H1 (cell line): Measurements from ENCODE around the gene FOXK1. TPM values are rescaled to one million over a fixed set of nuclear protein-coding genes. Genes with fewer than 3 reads are reported as not detected.

Source experiments
- CTCF ChIA-PET: fragments of 300-600 bp; sonication (Branson Sonifier 250); formaldehyde crosslinking; loops from one replicate; lab custom pipeline; 2021; ENCODE audit not compliant: partially characterized antibody; lab: Charles Lee
- POLR2A ChIA-PET: fragments of 300-600 bp; sonication (Branson Sonifier 250); formaldehyde crosslinking; loops from one replicate; lab custom pipeline; 2021; ENCODE audit warnings: inconsistent platforms; ENCODE audit not compliant: partially characterized antibody; lab: Charles Lee
- DNase-seq, 2 experiments: peaks; one replicate each; pipeline versions ENCODE4 v3.0.0 to v3.0.0-alpha.2; 2010 to 2022; ENCODE audit warnings: low spot score in 2 of 2, low read depth in 1 of 2, mixed read lengths in 1 of 2
- FAIRE-seq: peaks from 2 replicates; lab custom pipeline; 2011; peaks lifted over from hg19 to GRCh38; lab: Jason Lieb, UNC
- H2AFZ ChIP-seq: 2 replicates; pipeline ENCODE4 v1.8.1; 2012; ENCODE audit warnings: low read length, inconsistent platforms
- H2AK5ac ChIP-seq: 2 replicates; pipeline ENCODE4 v1.6.1; 2013; ENCODE audit warnings: low read depth, low read length
- H2BK120ac ChIP-seq: replicated peaks from 2 replicates; pipeline ENCODE3; 2013; ENCODE audit warnings: low read depth, low read length, inconsistent platforms
- H2BK12ac ChIP-seq: 2 replicates; pipeline ENCODE4 v1.6.1; 2013; ENCODE audit warnings: low read depth, low read length
- H2BK15ac ChIP-seq: 2 replicates; pipeline ENCODE4 v1.6.1; 2013; ENCODE audit warnings: low read length
- H2BK20ac ChIP-seq: 2 replicates; pipeline ENCODE4 v1.6.1; 2013; ENCODE audit warnings: low read length
- H2BK5ac ChIP-seq: 2 replicates; pipeline ENCODE4 v1.6.1; 2013; ENCODE audit warnings: low read depth, low read length
- H3K14ac ChIP-seq: 2 replicates; pipeline ENCODE4 v1.6.1; 2013; ENCODE audit warnings: inconsistent platforms; ENCODE audit not compliant: insufficient read length
- H3K18ac ChIP-seq: 2 replicates; pipeline ENCODE4 v1.6.1; 2013; ENCODE audit warnings: low read length; ENCODE audit errors: extremely low read depth
- H3K23ac ChIP-seq: 2 replicates; pipeline ENCODE4 v1.6.1; 2013; ENCODE audit warnings: inconsistent platforms; ENCODE audit not compliant: insufficient read length
- H3K23me2 ChIP-seq: 2 replicates; pipeline ENCODE4 v1.6.1; 2013; ENCODE audit warnings: low read depth, low read length
- H3K27ac ChIP-seq: 2 replicates; pipeline ENCODE4 v1.6.1; 2011; ENCODE audit warnings: low read depth, low read length, inconsistent platforms
- H3K27me3 ChIP-seq, 4 experiments: replicated peaks in 1 of 4; 1 replicate in 1 of 4; 2 replicates in 3 of 4; pipeline versions ENCODE4 v1.6.1 to v1.8.1; 2011 to 2013; ENCODE audit warnings: low read length in 3 of 4, mild to moderate bottlenecking in 3 of 4, inconsistent platforms in 2 of 4, mixed read lengths in 2 of 4, moderate library complexity in 1 of 4; ENCODE audit not compliant: control insufficient read depth in 3 of 4, insufficient read depth in 3 of 4; ENCODE audit errors: extremely low read depth in 1 of 4
- H3K36me3 ChIP-seq, 4 experiments: 2 replicates each; pipeline versions ENCODE4 v1.6.1 to v1.8.1; 2011 to 2013; ENCODE audit warnings: mild to moderate bottlenecking in 4 of 4, low read length in 3 of 4, moderate library complexity in 2 of 4, control low read depth in 1 of 4, inconsistent platforms in 1 of 4; ENCODE audit not compliant: insufficient read depth in 4 of 4, control insufficient read depth in 2 of 4
- H3K4ac ChIP-seq: replicated peaks from 2 replicates; pipeline ENCODE3; 2013; ENCODE audit warnings: low read length, low read depth, mixed read lengths, inconsistent platforms; ENCODE audit not compliant: insufficient read length
- H3K4me1 ChIP-seq, 4 experiments: replicated peaks in 1 of 4; 1 replicate in 1 of 4; 2 replicates in 3 of 4; pipeline versions ENCODE4 v1.6.1 to v1.8.1; 2011 to 2013; ENCODE audit warnings: low read length in 3 of 4, inconsistent platforms in 2 of 4, mixed read lengths in 1 of 4; ENCODE audit not compliant: insufficient read depth in 4 of 4, control insufficient read depth in 3 of 4
- H3K4me2 ChIP-seq, 2 experiments: 2 replicates each; pipeline versions ENCODE4 v1.6.1 to v1.8.1; 2011 to 2013; ENCODE audit warnings: low read depth in 2 of 2, low read length in 2 of 2, control low read depth in 1 of 2, inconsistent platforms in 1 of 2, mild to moderate bottlenecking in 1 of 2; ENCODE audit not compliant: insufficient read depth in 1 of 2
- H3K4me3 ChIP-seq, 4 experiments: fragments of 200-600, 300-600 bp in 1 of 4; sonication (generic), shearing (Covaris generic), sonication (Bioruptor Twin) in 1 of 4; 2 replicates each; pipeline versions ENCODE4 v1.5.1 to v1.8.1; 2011 to 2016; ENCODE audit warnings: low read length in 4 of 4, low read depth in 3 of 4, control low read depth in 2 of 4, inconsistent platforms in 2 of 4, mild to moderate bottlenecking in 2 of 4, mixed read lengths in 1 of 4, moderate library complexity in 1 of 4; ENCODE audit not compliant: insufficient read depth in 2 of 4; ENCODE audit errors: extremely low read depth in 1 of 4
- H3K56ac ChIP-seq: replicated peaks from 2 replicates; pipeline ENCODE3; 2013; ENCODE audit warnings: low read depth, mild to moderate bottlenecking, mixed read lengths, low read length, inconsistent platforms; ENCODE audit not compliant: insufficient read length
- H3K79me1 ChIP-seq: 2 replicates; pipeline ENCODE4 v1.6.1; 2013; ENCODE audit warnings: low read depth, low read length, control low read depth
- H3K79me2 ChIP-seq, 2 experiments: 2 replicates each; pipeline versions ENCODE4 v1.6.1 to v1.8.1; 2012 to 2013; ENCODE audit warnings: low read length in 2 of 2, mild to moderate bottlenecking in 2 of 2, inconsistent platforms in 1 of 2; ENCODE audit not compliant: insufficient read depth in 2 of 2, control insufficient read depth in 1 of 2
- H3K9ac ChIP-seq, 4 experiments: replicated peaks in 1 of 4; 1 replicate in 1 of 4; 2 replicates in 3 of 4; pipeline versions ENCODE4 v1.6.1 to v1.8.1; 2011 to 2013; ENCODE audit warnings: low read depth in 3 of 4, low read length in 3 of 4, control low read depth in 2 of 4, mild to moderate bottlenecking in 2 of 4, moderate library complexity in 2 of 4, inconsistent platforms in 1 of 4; ENCODE audit errors: extremely low read depth in 1 of 4
- H3K9me3 ChIP-seq, 2 experiments: 2 replicates each; pipeline versions ENCODE4 v1.6.1 to v1.8.1; 2012 to 2013; ENCODE audit warnings: mild to moderate bottlenecking in 2 of 2, moderate library complexity in 2 of 2, control low read depth in 1 of 2, inconsistent platforms in 1 of 2, low read depth in 1 of 2, low read length in 1 of 2, mixed read lengths in 1 of 2; ENCODE audit not compliant: insufficient read depth in 2 of 2
- H4K20me1 ChIP-seq, 2 experiments: replicated peaks in 1 of 2; 2 replicates each; pipeline versions ENCODE3 to v1.8.1; 2011 to 2013; ENCODE audit warnings: inconsistent platforms in 2 of 2, low read length in 2 of 2, mild to moderate bottlenecking in 1 of 2; ENCODE audit not compliant: insufficient read depth in 2 of 2, control insufficient read depth in 1 of 2
- H4K5ac ChIP-seq: 2 replicates; pipeline ENCODE4 v1.6.1; 2013; ENCODE audit warnings: low read length, low read depth, mixed read lengths, inconsistent platforms; ENCODE audit not compliant: insufficient read length
- H4K8ac ChIP-seq: 2 replicates; pipeline ENCODE4 v1.8.0; 2013; ENCODE audit warnings: mild to moderate bottlenecking, moderate library complexity, low read length, inconsistent platforms; ENCODE audit not compliant: insufficient read depth; ENCODE audit errors: extremely low read depth
- H4K91ac ChIP-seq: replicated peaks from 2 replicates; pipeline ENCODE3; 2013; ENCODE audit warnings: low read length, mixed read lengths, inconsistent platforms; ENCODE audit not compliant: insufficient read length
- BCL11A ChIP-seq, 2 experiments: IDR thresholded peaks; one replicate each; pipeline ENCODE4 v1.6.1; 2011; ENCODE audit warnings: low read depth in 2 of 2, low read length in 2 of 2, mild to moderate bottlenecking in 2 of 2
- CHD2 ChIP-seq: IDR thresholded peaks from 2 replicates; pipeline ENCODE4 v1.6.1; 2012; ENCODE audit warnings: low read length, improper control_type of control experiment
- FOSL1 ChIP-seq: IDR thresholded peaks from 2 replicates; pipeline ENCODE4 v1.6.1; 2011; ENCODE audit warnings: mild to moderate bottlenecking, low read depth, low read length, moderate library complexity; ENCODE audit not compliant: insufficient read depth
- KDM5A ChIP-seq: fragments of 200-600 bp; IDR thresholded peaks from 2 replicates; pipeline ENCODE4 v1.7.1; 2012; ENCODE audit warnings: mild to moderate bottlenecking, low read length, inconsistent platforms, mixed read lengths
- NRF1 ChIP-seq: IDR thresholded peaks from 2 replicates; pipeline ENCODE4 v1.6.1; 2011; ENCODE audit warnings: mild to moderate bottlenecking, low read depth, low read length, improper control_type of control experiment
- POU5F1 ChIP-seq: IDR thresholded peaks from 2 replicates; pipeline ENCODE4 v1.6.1; 2011; ENCODE audit warnings: low read depth, mild to moderate bottlenecking, low read length, moderate library complexity
- SIX5 ChIP-seq: IDR thresholded peaks from 2 replicates; pipeline ENCODE4 v1.6.1; 2011; ENCODE audit warnings: mild to moderate bottlenecking, low read depth, low read length
- SP1 ChIP-seq: IDR thresholded peaks from 2 replicates; pipeline ENCODE4 v1.6.1; 2011; ENCODE audit warnings: low read depth, low read length
- SP2 ChIP-seq: IDR thresholded peaks from 2 replicates; pipeline ENCODE4 v1.6.1; 2012; ENCODE audit warnings: mild to moderate bottlenecking, low read length, inconsistent platforms
- TAF7 ChIP-seq: optimal IDR thresholded peaks from 2 replicates; pipeline ENCODE3; 2011; ENCODE audit warnings: low read depth, mild to moderate bottlenecking, inconsistent platforms, low read length, moderate library complexity, borderline replicate concordance
- TBP ChIP-seq: IDR thresholded peaks from 2 replicates; pipeline ENCODE4 v1.6.1; 2011; ENCODE audit warnings: low read depth, low read length, improper control_type of control experiment
- YY1 ChIP-seq: IDR thresholded peaks from 2 replicates; pipeline ENCODE4 v1.6.1; 2011; ENCODE audit warnings: low read depth, mild to moderate bottlenecking, low read length
- ZNF274 ChIP-seq: IDR thresholded peaks from 2 replicates; pipeline ENCODE4 v1.7.0; 2012; ENCODE audit warnings: low read length, borderline replicate concordance; ENCODE audit errors: extremely low read depth
- WGBS, 2 experiments: shearing (Covaris generic) in 1 of 2; methylation state at CpG; one replicate each; pipeline versions ENCODE4 v1.1.6 to v1.1.7; 2013 to 2015; ENCODE audit warnings: low lambda C conversion rate in 2 of 2, mixed read lengths in 2 of 2, inconsistent platforms in 1 of 2, low coverage in 1 of 2, missing lambda C conversion rate in 1 of 2; ENCODE audit not compliant: insufficient replicate concordance in 2 of 2, insufficient coverage in 1 of 2, insufficient read length in 1 of 2; ENCODE audit errors: extremely low coverage in 1 of 2, missing lambda C conversion rate in 1 of 2; 5-methylcytosine and 5-hydroxymethylcytosine counted together
- polyA plus RNA-seq, 7 experiments: library from polyadenylated mRNA; depleted of rRNA in 3 of 7; stranded (reverse) in 5 of 7; unstranded in 2 of 7; fragments of >200 nt in 5 of 7; fragments of 200-250 nt in 2 of 7; gene quantifications; 1 replicate in 5 of 7; 2 replicates in 1 of 7; 4 replicates in 1 of 7; pipeline versions ENCODE4 v1.2.1 to v1.2.3, GENCODE V29; 2011 to 2013; ENCODE audit warnings: missing spikeins in 2 of 7, mixed read lengths in 2 of 7
- total RNA-seq: library from RNA; stranded (reverse); fragmentation: NEBNext Ultra II Directional; extraction: Animal tissue kit (Norgen Biotek cat#: 25700); gene quantifications from 2 replicates; pipeline ENCODE4 v1.2.1, GENCODE V29; 2021
- TF ChIP-seq, protein P1 (sequence below): IDR thresholded peaks from 2 replicates; pipeline ENCODE4 v1.6.1; 2011; ENCODE audit warnings: low read depth, mild to moderate bottlenecking, low read length; ENCODE audit not compliant: insufficient read depth
- TF ChIP-seq, protein P2 (sequence below): IDR thresholded peaks from 2 replicates; pipeline ENCODE4 v1.6.1; 2012; ENCODE audit warnings: inconsistent platforms

The FOXK1 gene
- total and polyA plus RNA-seq, 2 of the 8 experiments (the other 6 are each of a cell fraction or from before 2014, with no cell fraction given), result 2.0 to 8.5 TPM

DNA sequence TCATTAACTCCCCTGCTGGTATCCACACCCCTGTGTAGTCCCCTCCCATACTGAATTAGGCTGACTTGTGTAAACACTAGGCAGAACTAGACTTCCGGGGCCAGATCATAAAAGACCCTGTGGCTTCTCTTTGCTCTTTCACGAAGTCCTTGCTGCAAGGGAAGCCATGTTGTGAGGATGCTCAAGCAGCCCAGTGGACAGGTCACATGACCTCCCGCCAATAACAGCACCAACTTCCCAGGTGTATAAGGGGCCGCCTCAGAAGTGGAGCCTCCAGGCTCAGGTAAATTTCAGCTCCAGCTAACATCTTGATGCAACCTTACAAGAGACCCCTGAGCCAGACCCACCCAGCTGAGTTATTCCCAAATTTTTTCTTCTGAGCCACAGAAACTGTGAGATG lies 11.3 kb upstream of the FOXK1 start:
- no peak overlapping the region for H2BK20ac ChIP-seq
- H3K18ac ChIP-seq, result no peak overlapping the region
- DNase-seq (no peak), FAIRE-seq (no peak)
- H3K9me3 ChIP-seq, result peaks cover 32 to 59% of the 10 kb centered on the region in 2 experiments; a peak in 3 of 4 replicates
- H3K4me3 ChIP-seq, result no peak overlapping the region
- H3K36me3 ChIP-seq, result no peaks in the 10 kb centered on the region
- H3K4me2 ChIP-seq, result no peak overlapping the region
- H3K9ac ChIP-seq, result no peak overlapping the region
- CTCF ChIA-PET, result interaction anchor here (1.6 kb wide), 1 partner anchor 53 kb away, joined by 3 read pairs; no protein-coding TSS in a partner anchor
- H2BK15ac ChIP-seq, result no peak overlapping the region
- H4K20me1 ChIP-seq, result no peaks in the 10 kb centered on the region
- H3K4ac ChIP-seq, result no peak overlapping the region
- no peak overlapping the region for H2BK120ac ChIP-seq
- POLR2A ChIA-PET, result no interaction called here
- no peak overlapping the region for H3K14ac ChIP-seq
- no peaks in the 10 kb centered on the region for H3K23me2 ChIP-seq
- H4K5ac ChIP-seq, result no peak overlapping the region
- no peak overlapping the region for H2BK12ac ChIP-seq
- H2AK5ac ChIP-seq, result no peak overlapping the region
- 65% methylated on average over 4 of the region's 4 CpGs; no CpG with 5 or more reads in 1 of the 2 experiments for WGBS, 2 experiments
- H3K4me1 ChIP-seq, result no peaks in the 10 kb centered on the region
- H3K56ac ChIP-seq, result no peak overlapping the region
- no peak overlapping the region for H3K27ac ChIP-seq
- H4K8ac ChIP-seq, result no peak overlapping the region
- H2BK5ac ChIP-seq, result no peak overlapping the region
- H4K91ac ChIP-seq, result no peak overlapping the region
- H3K79me2 ChIP-seq, result no peaks in the 10 kb centered on the region
- H3K23ac ChIP-seq, result no peak overlapping the region
- no peak overlapping the region for H2AFZ ChIP-seq
- peaks cover 0 to 2% (median under 1%) of the 10 kb centered on the region in 4 experiments; a peak in 1 of 7 replicates for H3K27me3 ChIP-seq
- H3K79me1 ChIP-seq, result no peaks in the 10 kb centered on the region
- TF ChIP-seq SIX5 (no peak), CHD2 (no peak), NRF1 (no peak), FOSL1 (no peak), SP1 (no peak), TAF7 (no peak), ZNF274 (no peak), KDM5A (no peak), BCL11A (IDR thresholded peaks at IDR 0.05; ENCODE audit: low read depth in 2 of 2, low read length in 2 of 2) (no peak), POU5F1 (no peak), TBP (no peak), SP2 (no peak), YY1 (no peak)
- TF ChIP-seq, protein P1, sequence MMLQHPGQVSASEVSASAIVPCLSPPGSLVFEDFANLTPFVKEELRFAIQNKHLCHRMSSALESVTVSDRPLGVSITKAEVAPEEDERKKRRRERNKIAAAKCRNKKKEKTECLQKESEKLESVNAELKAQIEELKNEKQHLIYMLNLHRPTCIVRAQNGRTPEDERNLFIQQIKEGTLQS, result no peak
- TF ChIP-seq, protein P2, sequence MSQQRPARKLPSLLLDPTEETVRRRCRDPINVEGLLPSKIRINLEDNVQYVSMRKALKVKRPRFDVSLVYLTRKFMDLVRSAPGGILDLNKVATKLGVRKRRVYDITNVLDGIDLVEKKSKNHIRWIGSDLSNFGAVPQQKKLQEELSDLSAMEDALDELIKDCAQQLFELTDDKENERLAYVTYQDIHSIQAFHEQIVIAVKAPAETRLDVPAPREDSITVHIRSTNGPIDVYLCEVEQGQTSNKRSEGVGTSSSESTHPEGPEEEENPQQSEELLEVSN, result no peak
